ENCODE measurements around the gene DIS3L2.

DIS3L2 gene

DNA sequence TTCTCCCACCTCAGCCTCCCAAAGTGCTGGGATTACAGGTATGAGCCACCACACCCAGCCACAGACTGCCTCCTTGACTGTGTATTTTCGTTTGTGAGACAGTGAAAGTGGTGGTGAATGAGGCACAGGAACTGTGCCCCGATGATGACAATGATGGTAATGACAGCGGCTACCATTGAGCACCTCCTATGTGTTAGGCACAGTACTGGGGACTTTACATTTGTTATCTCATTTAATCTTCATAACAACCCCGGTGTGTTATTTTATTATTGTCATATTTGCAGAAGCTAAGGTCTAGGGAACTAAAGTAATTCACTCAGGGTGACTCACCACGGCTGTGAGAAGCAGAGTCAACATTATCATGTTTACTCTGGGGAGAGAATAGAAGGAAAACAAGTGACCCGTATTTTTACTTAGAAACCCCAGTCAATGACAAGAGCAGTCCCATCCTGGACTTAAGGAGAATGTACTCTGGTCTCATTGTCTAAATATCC lies 339.4 kb downstream of the DIS3L2 start:
- Histone ChIP-seq H3K27me3 (ENCODE audit: insufficient read depth, poor library complexity, severe bottlenecking) (no peaks in the 10 kb centered on the region), H3K4me3 (ENCODE audit: severe bottlenecking) (no peak overlapping the region), H3K27ac (ENCODE audit: poor library complexity, severe bottlenecking) (no peak overlapping the region), H3K36me3 (ENCODE audit: low read depth) (no peaks in the 10 kb centered on the region), H3K4me1 (ENCODE audit: insufficient read depth, poor library complexity, severe bottlenecking) (no peaks in the 10 kb centered on the region), H3K9me3 (ENCODE audit: severe bottlenecking) (no peaks in the 10 kb centered on the region)
- TF ChIP-seq, protein P1, sequence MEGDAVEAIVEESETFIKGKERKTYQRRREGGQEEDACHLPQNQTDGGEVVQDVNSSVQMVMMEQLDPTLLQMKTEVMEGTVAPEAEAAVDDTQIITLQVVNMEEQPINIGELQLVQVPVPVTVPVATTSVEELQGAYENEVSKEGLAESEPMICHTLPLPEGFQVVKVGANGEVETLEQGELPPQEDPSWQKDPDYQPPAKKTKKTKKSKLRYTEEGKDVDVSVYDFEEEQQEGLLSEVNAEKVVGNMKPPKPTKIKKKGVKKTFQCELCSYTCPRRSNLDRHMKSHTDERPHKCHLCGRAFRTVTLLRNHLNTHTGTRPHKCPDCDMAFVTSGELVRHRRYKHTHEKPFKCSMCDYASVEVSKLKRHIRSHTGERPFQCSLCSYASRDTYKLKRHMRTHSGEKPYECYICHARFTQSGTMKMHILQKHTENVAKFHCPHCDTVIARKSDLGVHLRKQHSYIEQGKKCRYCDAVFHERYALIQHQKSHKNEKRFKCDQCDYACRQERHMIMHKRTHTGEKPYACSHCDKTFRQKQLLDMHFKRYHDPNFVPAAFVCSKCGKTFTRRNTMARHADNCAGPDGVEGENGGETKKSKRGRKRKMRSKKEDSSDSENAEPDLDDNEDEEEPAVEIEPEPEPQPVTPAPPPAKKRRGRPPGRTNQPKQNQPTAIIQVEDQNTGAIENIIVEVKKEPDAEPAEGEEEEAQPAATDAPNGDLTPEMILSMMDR (IDR thresholded peaks at IDR 0.05; ENCODE audit: poor library complexity, severe bottlenecking) = no peak
- peak; percentile 73 for ATAC-seq (ENCODE audit: low read depth)
- no peak for DNase-seq (ENCODE audit: low spot score)

DNA sequence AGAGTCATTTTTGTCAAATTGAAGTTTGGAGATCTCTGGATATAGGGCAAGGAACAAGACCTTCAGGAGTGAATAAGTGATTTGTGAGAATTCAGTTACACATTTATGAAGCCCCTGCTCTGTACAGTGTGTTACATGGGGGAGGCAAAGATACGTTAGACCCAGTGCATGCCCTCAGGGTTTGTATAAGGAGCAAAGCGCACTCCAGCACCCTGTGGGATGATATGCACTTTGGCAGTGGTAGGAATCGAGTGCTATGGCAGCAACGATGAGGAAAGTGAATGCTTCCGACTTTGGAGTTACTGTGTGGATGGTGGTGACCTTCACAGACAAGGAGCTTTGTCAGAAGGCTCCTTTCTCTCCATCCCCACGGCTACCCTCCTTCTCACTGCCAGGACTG lies 342.7 kb downstream of the DIS3L2 start:
- no peaks in the 10 kb centered on the region for H3K36me3 ChIP-seq (ENCODE audit: low read depth)
- H3K27me3 ChIP-seq (ENCODE audit: insufficient read depth, poor library complexity, severe bottlenecking) = no peaks in the 10 kb centered on the region
- H3K9me3 ChIP-seq (ENCODE audit: severe bottlenecking) = no peaks in the 10 kb centered on the region
- no peak overlapping the region for H3K4me3 ChIP-seq (ENCODE audit: severe bottlenecking)
- no peaks in the 10 kb centered on the region for H3K4me1 ChIP-seq (ENCODE audit: insufficient read depth, poor library complexity, severe bottlenecking)
- no peak for DNase-seq (ENCODE audit: low spot score)
- TF ChIP-seq, protein P1 (IDR thresholded peaks at IDR 0.05; ENCODE audit: poor library complexity, severe bottlenecking) = no peak
- H3K27ac ChIP-seq (ENCODE audit: poor library complexity, severe bottlenecking) = no peak overlapping the region
- no peak for ATAC-seq (ENCODE audit: low read depth)

DNA sequence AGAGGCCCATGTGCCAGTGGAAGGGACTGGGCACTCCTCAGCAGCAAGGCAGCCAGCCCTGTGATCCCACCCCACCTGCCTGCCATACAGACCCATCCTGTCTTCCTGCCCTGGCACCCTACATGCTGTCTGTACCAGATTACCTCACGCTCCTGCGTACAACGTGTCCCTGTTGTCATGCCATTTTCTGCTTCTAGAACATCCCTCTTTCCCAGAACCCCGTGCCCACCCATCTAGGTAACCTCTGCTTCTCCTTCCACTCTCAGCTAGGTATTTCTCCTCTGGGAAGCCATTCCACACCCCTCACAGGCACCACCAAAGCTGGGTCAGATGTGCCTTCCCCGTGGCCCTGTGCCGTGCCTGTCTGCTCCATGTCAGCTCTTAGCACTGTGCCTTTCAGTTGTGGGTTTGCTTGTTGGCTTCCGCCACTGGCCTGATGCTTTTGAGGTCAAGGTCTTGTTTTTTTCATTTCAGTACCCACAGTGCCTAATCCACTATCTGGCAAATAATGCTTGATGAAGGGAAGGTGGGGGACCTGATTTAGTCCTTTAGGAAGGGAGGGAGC lies 345.3 kb downstream of the DIS3L2 start:
- H3K36me3 ChIP-seq (ENCODE audit: low read depth) = no peaks in the 10 kb centered on the region
- no peaks in the 10 kb centered on the region for H3K27me3 ChIP-seq (ENCODE audit: insufficient read depth, poor library complexity, severe bottlenecking)
- H3K9me3 ChIP-seq (ENCODE audit: severe bottlenecking) = no peaks in the 10 kb centered on the region
- ATAC-seq (ENCODE audit: low read depth) = no peak
- H3K27ac ChIP-seq (ENCODE audit: poor library complexity, severe bottlenecking) = no peak overlapping the region
- no peak overlapping the region for H3K4me3 ChIP-seq (ENCODE audit: severe bottlenecking)
- TF ChIP-seq, protein P1 (IDR thresholded peaks at IDR 0.05; ENCODE audit: poor library complexity, severe bottlenecking) = no peak
- DNase-seq (ENCODE audit: low spot score) = no peak
- no peaks in the 10 kb centered on the region for H3K4me1 ChIP-seq (ENCODE audit: insufficient read depth, poor library complexity, severe bottlenecking)

DNA sequence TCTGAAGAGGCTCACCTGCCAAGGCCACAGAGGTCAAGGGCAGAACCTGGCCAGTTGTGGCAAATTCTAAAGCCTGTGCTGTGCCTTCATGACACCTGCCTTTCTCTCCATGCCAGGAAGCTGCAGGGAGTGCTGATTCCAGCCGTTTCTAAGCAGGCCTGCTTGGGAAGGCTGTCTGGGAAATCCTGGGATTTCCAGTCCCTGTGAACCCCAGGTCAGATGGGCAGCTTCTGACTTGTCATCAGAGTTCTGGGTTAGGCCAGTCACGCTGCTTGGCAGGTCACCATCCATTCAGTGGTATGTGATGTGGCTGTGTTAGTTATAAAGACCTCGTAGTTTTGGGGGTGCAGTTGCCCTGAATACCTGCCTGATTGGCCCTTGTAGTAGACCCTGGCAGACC lies 346.3 kb downstream of the DIS3L2 start:
- Histone ChIP-seq H3K27ac (ENCODE audit: poor library complexity, severe bottlenecking) (no peak overlapping the region), H3K4me3 (ENCODE audit: severe bottlenecking) (no peak overlapping the region), H3K27me3 (ENCODE audit: insufficient read depth, poor library complexity, severe bottlenecking) (no peaks in the 10 kb centered on the region), H3K9me3 (ENCODE audit: severe bottlenecking) (peaks cover 1% of the 10 kb centered on the region), H3K4me1 (ENCODE audit: insufficient read depth, poor library complexity, severe bottlenecking) (no peaks in the 10 kb centered on the region), H3K36me3 (ENCODE audit: low read depth) (no peaks in the 10 kb centered on the region)
- DNase-seq (ENCODE audit: low spot score) = no peak
- ATAC-seq (ENCODE audit: low read depth) = no peak
- TF ChIP-seq, protein P1 (IDR thresholded peaks at IDR 0.05; ENCODE audit: poor library complexity, severe bottlenecking) = no peak

DNA sequence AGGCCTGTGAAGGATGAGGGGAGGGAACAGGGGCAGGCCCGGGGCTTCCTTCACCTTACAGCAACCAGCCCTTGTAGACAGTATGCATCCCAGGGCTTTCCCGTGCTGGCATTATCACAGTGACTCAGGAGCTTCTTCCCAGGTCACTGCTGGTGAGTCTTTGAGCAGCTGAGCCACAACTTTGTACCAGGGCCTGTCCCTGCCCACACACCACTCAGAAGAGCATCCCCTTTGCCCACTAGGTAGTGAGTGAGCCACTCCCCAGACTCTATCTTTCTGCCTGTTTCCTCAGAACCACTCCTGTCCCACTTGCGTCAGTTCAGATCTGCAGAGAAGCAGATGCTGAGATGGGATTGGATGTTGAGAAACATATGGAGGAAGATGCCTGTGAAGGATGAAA lies 347.5 kb downstream of the DIS3L2 start:
- TF ChIP-seq, protein P1 (IDR thresholded peaks at IDR 0.05; ENCODE audit: poor library complexity, severe bottlenecking) = no peak

More for the DNA sequence above, 347.5 kb downstream of the DIS3L2 start:
- H3K27me3 ChIP-seq (ENCODE audit: insufficient read depth, poor library complexity, severe bottlenecking) = no peaks in the 10 kb centered on the region
- H3K36me3 ChIP-seq (ENCODE audit: low read depth) = no peaks in the 10 kb centered on the region
- H3K9me3 ChIP-seq (ENCODE audit: severe bottlenecking) = peaks cover 3% of the 10 kb centered on the region
- no peaks in the 10 kb centered on the region for H3K4me1 ChIP-seq (ENCODE audit: insufficient read depth, poor library complexity, severe bottlenecking)
- H3K27ac ChIP-seq (ENCODE audit: poor library complexity, severe bottlenecking) = no peak overlapping the region
- DNase-seq (ENCODE audit: low spot score) (no peak), ATAC-seq (ENCODE audit: low read depth) (no peak)
- no peak overlapping the region for H3K4me3 ChIP-seq (ENCODE audit: severe bottlenecking)
